Astrocyte (in vitro differentiated cells and primary cell): ENCODE data around the gene NLN. TPM values are rescaled to one million over a fixed set of nuclear protein-coding genes. Genes with fewer than 3 reads are reported as not detected.

Experiments used
- DNase-seq: peaks from one replicate; pipeline ENCODE4 v3.0.0-alpha.2; 2010; ENCODE audit warnings: low read depth
- FAIRE-seq: peaks from 2 replicates; lab custom pipeline; 2011; peaks lifted over from hg19 to GRCh38; lab: Jason Lieb, UNC
- H2AFZ ChIP-seq: 2 replicates; pipeline ENCODE4 v1.6.0; 2012; ENCODE audit warnings: low read depth, low read length, inconsistent platforms
- H3K27ac ChIP-seq: 2 replicates; pipeline ENCODE4 v1.5.1; 2011; ENCODE audit warnings: low read depth, low read length, inconsistent platforms
- H3K27me3 ChIP-seq: 2 replicates; pipeline ENCODE4 v1.6.0; 2011; ENCODE audit warnings: low read length, inconsistent platforms; ENCODE audit not compliant: insufficient read depth
- H3K36me3 ChIP-seq: 2 replicates; pipeline ENCODE4 v1.5.1; 2011; ENCODE audit warnings: low read length, inconsistent platforms; ENCODE audit not compliant: insufficient read depth
- H3K4me1 ChIP-seq: 2 replicates; pipeline ENCODE4 v1.5.1; 2011; ENCODE audit warnings: low read length, inconsistent platforms; ENCODE audit not compliant: insufficient read depth
- H3K4me2 ChIP-seq: 2 replicates; pipeline ENCODE4 v1.6.0; 2012; ENCODE audit warnings: low read length, inconsistent platforms
- H3K4me3 ChIP-seq: 2 replicates; pipeline ENCODE4 v1.5.1; 2011; ENCODE audit warnings: low read depth, mild to moderate bottlenecking, low read length, inconsistent platforms; ENCODE audit not compliant: insufficient read depth
- H3K79me2 ChIP-seq: 2 replicates; pipeline ENCODE4 v1.6.0; 2012; ENCODE audit warnings: mild to moderate bottlenecking, low read length, inconsistent platforms; ENCODE audit not compliant: insufficient read depth
- H3K9ac ChIP-seq: 2 replicates; pipeline ENCODE4 v1.6.0; 2012; ENCODE audit warnings: mild to moderate bottlenecking, low read length, inconsistent platforms
- H3K9me3 ChIP-seq: 2 replicates; pipeline ENCODE4 v1.5.1; 2012; ENCODE audit warnings: low read depth, mild to moderate bottlenecking, low read length, inconsistent platforms; ENCODE audit not compliant: insufficient read depth
- H4K20me1 ChIP-seq: 2 replicates; pipeline ENCODE4 v1.6.0; 2012; ENCODE audit warnings: low read length, inconsistent platforms; ENCODE audit not compliant: insufficient read depth
- H3K27ac Mint-ChIP-seq: one replicate; pipeline ENCODE4 v1.8.0; 2021; ENCODE audit warnings: mild to moderate bottlenecking, mixed read lengths; ENCODE audit not compliant: unreplicated experiment
- H3K27me3 Mint-ChIP-seq: one replicate; pipeline ENCODE4 v1.8.0; 2021; ENCODE audit warnings: low read depth, mixed read lengths; ENCODE audit not compliant: unreplicated experiment
- H3K36me3 Mint-ChIP-seq: one replicate; pipeline ENCODE4 v1.8.0; 2021; ENCODE audit warnings: low read depth, mixed read lengths; ENCODE audit not compliant: unreplicated experiment
- H3K4me1 Mint-ChIP-seq: one replicate; pipeline ENCODE4 v1.8.0; 2021; ENCODE audit warnings: low read depth, mixed read lengths; ENCODE audit not compliant: unreplicated experiment
- H3K4me3 Mint-ChIP-seq: one replicate; pipeline ENCODE4 v1.8.0; 2021; ENCODE audit warnings: mild to moderate bottlenecking, moderate library complexity, mixed read lengths; ENCODE audit not compliant: unreplicated experiment
- H3K9me3 Mint-ChIP-seq: one replicate; pipeline ENCODE4 v1.8.0; 2021; ENCODE audit warnings: mild to moderate bottlenecking, mixed read lengths; ENCODE audit not compliant: unreplicated experiment
- CTCF ChIP-seq: IDR thresholded peaks from 2 replicates; pipeline ENCODE4 v1.5.1; 2011; ENCODE audit warnings: low read depth, mild to moderate bottlenecking, inconsistent platforms, low read length, moderate library complexity; ENCODE audit not compliant: insufficient read depth
- EZH2 ChIP-seq: IDR thresholded peaks from 2 replicates; pipeline ENCODE4 v1.6.1; 2012; ENCODE audit warnings: mild to moderate bottlenecking, low read length, inconsistent platforms; ENCODE audit not compliant: insufficient read depth
- total RNA-seq: library from RNA; stranded (reverse); gene quantifications from 2 replicates; pipeline ENCODE4 v1.2.1, GENCODE V29; 2021

Gene NLN
- total RNA-seq, 1 donor from 2014 or later = 65.2 TPM

GRCh38 chr5:65749221-65749844 is 27.3 kb downstream of the NLN start:
- peaks cover 2% of the 10 kb centered on the region for H3K36me3 Mint-ChIP-seq

GRCh38 chr5:65749956-65750355 is 28.0 kb downstream of the NLN start:
- Histone ChIP-seq H3K4me2 (no peak overlapping the region), H3K79me2 (peaks cover 86% of the 10 kb centered on the region), H3K4me3 (no peak overlapping the region), H4K20me1 (peaks cover 45% of the 10 kb centered on the region), H3K27me3 (no peaks in the 10 kb centered on the region), H3K9ac (no peak overlapping the region), H2AFZ (no peak overlapping the region), H3K27ac (no peak overlapping the region), H3K36me3 (no peaks in the 10 kb centered on the region), H3K9me3 (no peaks in the 10 kb centered on the region), H3K4me1 (no peaks in the 10 kb centered on the region)
- no peak overlapping the region for H3K27ac Mint-ChIP-seq
- peaks cover 2% of the 10 kb centered on the region for H3K9me3 Mint-ChIP-seq
- peaks cover 12% of the 10 kb centered on the region for H3K4me1 Mint-ChIP-seq
- no peak for DNase-seq
- TF ChIP-seq CTCF (no peak), EZH2 (no peak)
- peaks cover 2% of the 10 kb centered on the region for H3K36me3 Mint-ChIP-seq
- FAIRE-seq = no peak
- no peaks in the 10 kb centered on the region for H3K27me3 Mint-ChIP-seq
- no peak overlapping the region for H3K4me3 Mint-ChIP-seq

More at GRCh38 chr5:65749221-65749844, 27.3 kb downstream of the NLN start:
- H3K27ac ChIP-seq = no peak overlapping the region
- H3K9ac ChIP-seq = no peak overlapping the region
- peaks cover 12% of the 10 kb centered on the region for H3K4me1 Mint-ChIP-seq
- H4K20me1 ChIP-seq = peaks cover 40% of the 10 kb centered on the region
- no peak overlapping the region for H3K27ac Mint-ChIP-seq
- no peaks in the 10 kb centered on the region for H3K9me3 ChIP-seq
- H3K27me3 ChIP-seq = no peaks in the 10 kb centered on the region
- no peak overlapping the region for H3K4me3 Mint-ChIP-seq
- FAIRE-seq = no peak
- H3K36me3 ChIP-seq = no peaks in the 10 kb centered on the region
- no peak for TF ChIP-seq CTCF
- H3K9me3 Mint-ChIP-seq = peaks cover 2% of the 10 kb centered on the region
- no peak for DNase-seq
- peaks cover 90% of the 10 kb centered on the region for H3K79me2 ChIP-seq
- no peak overlapping the region for H3K4me3 ChIP-seq
- H3K27me3 Mint-ChIP-seq = no peaks in the 10 kb centered on the region
- no peak overlapping the region for H3K4me2 ChIP-seq
- H3K4me1 ChIP-seq = no peaks in the 10 kb centered on the region
- H2AFZ ChIP-seq = no peak overlapping the region

GRCh38 chr5:65750938-65751337 is 28.9 kb downstream of the NLN start:
- Histone ChIP-seq H3K27ac (no peak overlapping the region), H3K4me1 (no peaks in the 10 kb centered on the region), H3K4me2 (no peak overlapping the region), H3K9ac (no peak overlapping the region), H3K9me3 (no peaks in the 10 kb centered on the region), H4K20me1 (peaks cover 44% of the 10 kb centered on the region), H3K27me3 (no peaks in the 10 kb centered on the region), H3K4me3 (no peak overlapping the region), H2AFZ (no peak overlapping the region), H3K79me2 (peaks cover 82% of the 10 kb centered on the region), H3K36me3 (no peaks in the 10 kb centered on the region)
- no peak overlapping the region for H3K4me3 Mint-ChIP-seq
- FAIRE-seq (no peak), DNase-seq (no peak)
- H3K27ac Mint-ChIP-seq = no peak overlapping the region
- H3K4me1 Mint-ChIP-seq = peaks cover 12% of the 10 kb centered on the region
- H3K27me3 Mint-ChIP-seq = no peaks in the 10 kb centered on the region
- no peak for TF ChIP-seq EZH2
- no peak for TF ChIP-seq CTCF
- peaks cover 2% of the 10 kb centered on the region for H3K9me3 Mint-ChIP-seq
- H3K36me3 Mint-ChIP-seq = peaks cover 2% of the 10 kb centered on the region
